AG08396 (cell line): ENCODE results near the gene COQ6.
"Not testable (repeated sequence)": the region's sequence is repeated elsewhere in the genome, so short reads cannot be mapped to it uniquely, and the experiment has no call there.

Experiments
- DNase-seq: peaks from one replicate; pipeline ENCODE4 v3.0.0; 2012; ENCODE audit warnings: low spot score, mixed read lengths

Gene COQ6

DNA sequence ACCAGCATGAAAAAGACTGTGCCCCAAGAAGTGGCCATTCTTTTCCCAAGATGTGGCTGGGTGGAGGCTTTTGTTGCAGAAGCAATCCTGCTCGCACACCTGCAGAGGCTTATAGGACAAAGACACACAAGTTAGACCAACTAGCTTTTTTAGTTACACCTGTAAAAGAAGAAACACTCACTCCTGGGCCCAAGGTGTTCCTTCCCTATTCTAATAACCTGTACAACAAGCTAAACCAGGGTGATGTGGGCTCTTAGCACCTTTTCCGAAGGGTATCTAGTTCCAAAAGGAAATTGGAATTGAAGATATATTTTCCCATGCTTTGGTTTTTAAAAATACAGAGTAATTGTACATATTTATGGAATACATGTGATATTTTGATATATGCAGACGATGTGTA is 38.0 kb downstream of the COQ6 start:
- DNase-seq, result no peak

DNA sequence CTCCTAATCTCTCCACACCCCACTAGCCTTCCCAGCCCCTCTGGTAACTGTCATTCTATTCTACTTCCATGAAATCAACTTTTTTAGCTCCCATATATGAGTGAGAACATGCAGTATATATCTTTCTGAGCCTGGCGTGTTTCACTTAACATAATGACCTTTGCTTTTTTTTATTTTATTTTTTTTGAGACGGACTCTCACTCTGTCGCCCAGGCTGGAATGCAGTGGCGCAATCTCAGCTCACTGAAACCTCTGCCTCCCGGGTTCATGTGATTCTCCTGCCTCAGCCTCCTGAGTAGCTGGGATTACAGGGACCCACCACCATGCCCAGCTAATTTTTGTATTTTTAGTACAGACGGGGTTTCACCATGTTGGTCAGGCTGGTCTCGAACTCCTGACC is 38.6 kb downstream of the COQ6 start:
- DNase-seq, result not testable (repeated sequence)

DNA sequence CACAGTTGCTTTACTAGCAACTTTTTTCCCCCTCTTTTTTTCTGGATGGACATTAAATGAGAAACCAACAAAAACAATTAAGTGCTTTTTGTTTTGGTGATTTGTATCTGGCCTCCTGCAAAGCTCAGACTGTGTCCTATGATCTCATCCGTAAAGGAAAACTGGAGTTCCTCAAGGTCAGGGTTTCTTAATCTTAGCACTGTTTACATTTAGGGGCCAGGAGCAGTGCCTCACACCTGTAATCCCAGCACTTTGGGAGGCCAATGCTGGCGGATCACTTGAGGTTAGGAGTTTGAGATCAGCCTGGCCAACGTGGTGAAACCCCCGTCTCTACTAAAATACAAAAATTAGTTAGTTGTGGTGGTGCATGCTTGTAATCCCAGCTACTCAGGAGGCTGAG is 41.0 kb downstream of the COQ6 start:
- no peak for DNase-seq

DNA sequence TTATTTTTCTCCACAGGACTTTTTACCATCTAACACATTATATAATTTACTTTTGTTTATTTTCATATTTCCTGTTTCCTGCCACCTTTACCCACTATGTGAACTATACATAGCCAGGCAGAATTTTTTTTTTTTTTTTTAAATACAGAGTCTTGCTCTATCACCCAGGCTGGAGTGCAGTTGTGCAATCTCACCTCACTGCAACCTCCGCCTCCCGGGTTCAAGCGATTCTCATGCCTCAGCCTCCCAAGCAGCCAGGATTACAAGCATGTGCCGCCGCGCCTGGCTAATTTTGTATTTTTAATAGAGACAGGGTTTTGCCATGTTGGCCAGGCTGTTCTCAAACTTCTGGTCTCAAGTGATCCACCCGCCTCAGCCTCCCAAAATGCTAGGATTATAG is 44.8 kb downstream of the COQ6 start:
- not testable (repeated sequence) for DNase-seq

DNA sequence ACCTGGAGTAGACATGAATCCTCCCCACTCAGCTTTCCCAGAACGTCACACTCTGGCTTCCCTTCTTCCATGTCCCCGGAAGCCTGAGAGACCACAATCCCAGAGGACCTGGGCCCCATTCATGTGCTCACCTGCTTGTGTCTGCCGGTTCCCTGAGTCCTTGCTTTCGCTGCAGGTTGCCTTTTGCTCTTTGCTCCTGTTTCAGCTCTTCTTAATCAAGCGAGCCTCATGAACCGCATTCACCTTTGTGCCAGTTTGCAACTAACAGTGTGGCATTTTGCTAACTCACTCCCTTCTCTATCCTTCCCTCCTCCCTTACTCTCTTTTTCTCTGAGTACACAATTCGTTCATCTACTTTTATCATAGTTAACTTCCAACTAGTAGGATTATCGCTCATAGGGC is 45.9 kb downstream of the COQ6 start:
- DNase-seq, result no peak

DNA sequence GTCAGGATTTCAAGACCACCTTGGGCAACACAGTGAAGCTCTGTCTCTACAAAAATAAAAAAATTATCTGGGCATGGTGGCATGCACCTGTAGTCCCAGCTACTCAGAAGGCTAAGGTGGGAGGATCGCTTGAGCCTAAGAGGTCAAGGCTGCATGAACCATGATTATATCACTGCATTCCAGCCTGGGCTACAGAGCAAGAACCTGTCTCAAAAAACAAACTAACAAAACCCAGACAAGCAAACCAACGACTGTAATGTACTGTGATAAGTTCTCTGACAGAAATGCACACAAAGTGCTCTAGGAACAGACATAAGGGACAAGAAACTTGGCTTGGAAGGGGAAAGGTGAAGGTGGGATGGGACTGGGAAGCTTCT is 46.6 kb downstream of the COQ6 start:
- DNase-seq, result no peak

DNA sequence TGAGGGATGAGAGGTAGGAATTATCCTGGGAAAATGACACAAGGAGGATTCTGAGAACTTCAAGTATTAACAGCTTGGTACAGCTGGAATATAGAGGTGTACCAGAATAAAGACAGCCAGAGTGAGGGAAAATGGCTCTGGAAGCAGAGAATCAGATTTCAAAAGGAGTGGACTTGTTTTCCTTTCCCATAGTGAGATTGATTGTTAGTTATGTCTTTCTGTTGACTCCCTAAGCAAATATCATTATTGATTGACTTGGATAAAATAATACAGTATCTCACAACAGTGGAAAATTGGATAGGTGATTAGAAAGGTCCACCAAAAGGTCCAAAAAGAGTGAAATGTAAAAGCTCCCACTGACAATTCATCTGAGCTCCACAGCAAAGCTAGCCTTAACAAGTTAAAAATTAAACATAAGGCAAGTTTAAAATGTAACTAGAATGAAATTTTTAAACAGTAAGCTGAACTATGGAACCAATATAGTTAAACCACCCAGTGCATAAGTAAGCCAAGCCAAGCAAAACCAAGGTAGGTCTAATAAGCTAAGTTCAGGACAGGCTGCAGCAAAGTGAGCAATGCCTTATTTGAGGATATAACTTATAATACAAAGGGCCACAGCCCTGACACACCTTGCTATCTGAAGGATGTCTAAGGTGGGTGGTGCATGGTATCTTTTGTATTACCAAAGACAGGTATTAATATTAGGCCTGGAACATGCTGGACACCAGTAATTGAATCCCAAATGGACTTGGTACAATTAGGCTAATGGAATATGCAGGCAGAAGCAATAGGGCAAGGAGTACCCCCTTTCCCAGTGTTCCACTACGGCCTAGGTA is 47.2 kb downstream of the COQ6 start:
- no peak for DNase-seq

DNA sequence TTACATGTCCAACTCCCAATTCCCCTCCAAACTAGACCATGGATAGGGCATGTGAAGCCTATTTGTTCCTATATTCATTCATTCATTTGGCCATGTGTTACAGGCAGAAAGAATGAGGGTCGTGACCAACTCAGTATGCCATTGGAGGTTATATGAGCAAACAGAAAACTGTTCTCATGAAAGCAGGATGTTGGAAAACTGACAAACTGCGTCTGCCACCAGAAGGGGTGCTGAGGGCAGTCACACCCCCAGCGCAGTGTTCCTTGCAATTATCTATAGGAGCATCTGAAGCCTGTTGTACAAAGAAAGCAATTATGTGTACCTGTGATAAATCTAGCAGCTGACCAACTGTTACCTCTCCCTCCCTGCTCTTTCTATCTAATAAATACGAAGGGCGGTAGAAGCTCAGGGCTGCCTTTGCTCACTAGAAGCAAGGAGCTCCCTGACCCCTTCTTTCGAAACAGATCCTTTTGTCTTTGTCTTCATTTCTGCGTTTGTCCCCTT is 47.9 kb downstream of the COQ6 start:
- DNase-seq, result no peak

DNA sequence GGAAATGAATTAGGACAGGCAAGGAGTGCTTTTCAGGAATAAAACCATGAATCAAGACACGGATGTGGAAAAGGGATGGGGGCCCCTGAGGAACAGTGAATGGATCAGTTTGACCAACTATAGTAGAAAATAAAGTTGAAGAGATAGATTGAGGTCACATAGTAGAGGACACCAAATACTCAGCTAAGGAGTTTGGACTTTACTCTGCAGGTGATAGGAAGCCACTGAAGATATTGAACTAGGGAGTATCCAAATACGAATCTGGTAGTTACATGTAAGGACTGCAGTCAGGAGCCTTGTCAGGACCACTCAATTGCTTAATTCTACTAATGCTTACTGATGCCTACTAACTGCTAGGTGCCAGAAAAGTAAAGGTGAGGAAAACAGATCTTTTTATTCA is 48.6 kb downstream of the COQ6 start:
- DNase-seq, result no peak

DNA sequence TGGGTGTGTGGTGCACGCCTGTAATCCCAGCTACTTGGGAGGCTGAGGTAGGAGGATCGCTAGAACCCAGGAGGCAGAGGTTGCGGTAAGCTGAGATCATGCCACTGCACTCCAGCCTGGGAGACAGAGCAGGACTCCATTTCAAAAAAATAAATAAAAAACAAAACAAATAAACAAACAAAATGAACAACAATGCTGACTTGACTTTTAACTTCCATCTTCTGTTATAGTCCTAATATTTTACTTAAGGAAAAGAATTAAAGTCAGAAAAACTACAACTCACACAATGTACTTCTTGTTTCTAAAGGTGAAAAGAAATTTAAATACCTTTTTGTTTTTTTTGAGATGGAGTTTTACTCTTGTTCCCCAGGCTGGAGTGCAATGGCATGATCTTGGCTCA is 55.6 kb downstream of the COQ6 start:
- not testable (repeated sequence) for DNase-seq

DNA sequence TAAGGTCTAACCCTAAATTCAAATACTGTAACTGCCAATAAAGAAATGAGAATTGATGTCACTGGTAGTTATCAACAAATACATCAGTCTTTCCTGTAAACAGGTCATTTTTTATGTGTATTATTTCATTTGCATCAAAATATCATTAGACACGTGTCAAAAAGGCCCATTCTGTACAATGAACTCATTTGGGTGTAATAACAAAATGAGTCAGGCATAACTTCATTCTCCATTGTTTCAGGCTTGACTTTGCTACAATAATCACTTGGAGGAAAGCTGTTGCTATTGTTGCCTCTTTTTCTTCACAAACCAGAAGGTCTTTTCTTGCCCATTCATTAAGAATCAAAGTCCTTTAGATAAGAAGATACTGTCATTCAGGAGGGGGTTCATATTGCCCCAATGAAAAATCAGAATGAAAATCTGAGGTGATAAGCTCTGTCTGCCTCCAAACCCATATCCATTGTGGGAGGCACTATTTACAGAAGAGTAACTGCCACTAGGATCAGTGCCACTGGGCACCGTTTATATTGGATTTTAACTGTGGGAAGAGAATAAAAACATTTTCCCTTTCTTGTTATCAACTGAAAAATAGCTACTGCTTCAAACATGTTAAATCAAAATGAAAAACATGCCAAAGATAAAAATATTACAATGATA is 58.9 kb downstream of the COQ6 start:
- DNase-seq, result no peak
